Measurements from ENCODE around the gene NUMB.

Gene NUMB

DNA sequence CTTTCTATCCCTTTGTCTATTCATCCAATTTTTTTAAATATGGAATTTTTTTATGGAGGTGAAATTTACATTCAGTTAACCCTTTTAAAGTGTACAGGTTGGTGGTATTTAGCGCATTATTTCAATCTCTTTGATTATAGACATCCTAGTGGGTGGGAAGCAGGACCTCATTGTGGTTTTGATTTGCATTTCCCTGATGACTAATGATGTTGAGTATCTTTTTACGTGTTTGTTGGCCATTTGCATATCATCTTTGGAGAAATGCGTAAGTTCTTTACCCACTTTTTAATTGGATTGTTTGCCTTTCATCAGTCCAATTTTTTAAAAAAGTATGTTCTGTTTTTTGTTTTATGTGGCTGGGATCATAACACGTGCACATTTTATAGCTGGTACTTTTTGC is 200.3 kb downstream of the NUMB start:
- no peak for DNase-seq

DNA sequence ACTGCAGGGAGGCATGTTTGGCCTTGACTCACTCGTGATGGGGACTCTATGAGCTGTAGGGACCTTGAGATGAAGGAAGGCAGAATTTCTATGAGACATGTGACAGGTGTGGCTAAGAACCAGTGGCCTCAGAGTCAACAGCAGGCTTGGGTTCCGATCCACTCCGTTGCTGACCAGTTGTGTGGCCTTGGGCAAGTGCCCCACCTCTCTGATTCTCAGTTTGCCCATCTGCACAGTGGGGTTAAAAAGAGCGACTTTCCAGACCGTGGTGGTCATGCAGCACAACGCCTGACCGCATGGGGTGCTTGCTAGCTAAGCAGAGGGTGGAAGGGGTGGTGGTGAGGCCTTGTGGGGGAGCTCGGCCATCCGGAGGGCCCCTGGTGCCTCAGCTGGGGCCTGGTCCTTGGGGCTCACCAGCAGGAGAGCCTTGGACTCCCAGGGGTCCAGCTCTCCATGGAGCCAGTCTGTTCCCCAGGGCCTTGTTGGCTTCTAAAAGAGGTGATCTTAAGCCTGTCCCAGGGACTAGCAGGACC is 202.6 kb downstream of the NUMB start:
- DNase-seq = no peak

DNA sequence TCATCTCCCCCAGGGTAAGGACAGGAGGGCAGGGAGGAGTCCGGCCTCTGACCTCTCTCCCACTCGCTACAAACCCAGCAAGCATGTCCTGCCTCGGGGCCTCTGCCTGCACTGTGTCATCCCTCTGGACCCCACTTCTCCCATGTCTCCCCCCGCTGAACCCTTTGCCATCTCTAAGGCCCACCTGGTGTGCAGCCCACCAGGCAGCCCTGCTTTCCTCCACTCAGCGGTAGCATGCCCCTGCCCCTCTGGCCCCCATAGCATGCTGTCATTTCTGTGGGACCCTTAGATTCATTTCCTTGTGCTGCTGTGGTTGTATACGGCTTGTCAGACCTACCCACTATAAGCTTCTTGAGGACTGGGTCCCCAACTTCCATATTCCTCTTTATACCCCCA is 203.3 kb downstream of the NUMB start:
- no peak for DNase-seq

DNA sequence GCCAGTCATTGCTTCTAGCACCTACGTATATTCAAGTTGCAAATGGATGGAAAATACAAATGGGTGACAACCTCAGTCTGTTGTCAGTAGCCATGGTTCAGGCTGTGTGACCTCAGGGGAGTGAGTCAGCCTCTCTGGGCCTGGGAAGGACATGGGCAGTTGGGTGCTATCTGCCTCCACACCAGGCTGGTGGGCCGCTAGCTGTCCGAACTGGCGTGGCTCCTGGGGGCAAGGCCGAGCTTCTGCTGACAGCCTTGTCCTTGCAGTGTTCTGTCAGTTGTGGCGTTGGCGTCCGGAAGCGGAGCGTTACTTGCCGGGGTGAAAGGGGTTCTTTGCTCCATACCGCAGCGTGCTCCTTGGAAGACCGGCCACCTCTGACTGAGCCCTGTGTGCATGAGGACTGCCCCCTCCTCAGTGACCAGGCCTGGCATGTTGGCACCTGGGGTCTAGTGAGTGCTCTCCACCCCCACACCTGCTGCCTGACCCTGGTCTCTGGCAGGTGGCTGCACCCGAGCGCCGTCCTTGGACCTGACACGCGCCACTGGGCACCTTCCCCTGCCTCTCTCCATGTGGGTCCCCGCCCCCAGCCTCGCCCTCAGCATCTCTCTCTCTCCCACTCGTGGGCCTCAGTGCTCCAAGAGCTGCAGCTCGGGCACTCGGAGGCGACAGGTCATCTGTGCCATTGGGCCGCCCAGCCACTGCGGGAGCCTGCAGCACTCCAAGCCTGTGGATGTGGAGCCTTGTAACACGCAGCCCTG is 203.9 kb downstream of the NUMB start:
- no peak for DNase-seq

DNA sequence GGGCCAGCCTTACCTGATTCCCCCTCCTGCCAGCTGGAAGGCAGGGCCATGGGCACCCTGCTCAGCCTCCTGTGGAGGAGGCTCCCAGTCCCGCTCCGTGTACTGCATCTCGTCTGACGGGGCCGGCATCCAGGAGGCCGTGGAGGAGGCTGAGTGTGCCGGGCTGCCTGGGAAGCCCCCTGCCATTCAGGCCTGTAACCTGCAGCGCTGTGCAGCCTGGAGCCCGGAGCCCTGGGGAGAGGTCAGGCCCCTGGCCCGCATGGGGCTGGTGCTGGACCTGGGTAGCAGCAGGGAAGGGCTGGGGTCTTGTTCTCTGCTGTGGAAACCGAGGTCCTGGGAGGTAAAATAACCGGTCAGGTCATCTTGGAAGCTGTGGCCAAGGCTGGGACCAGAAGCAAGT is 204.6 kb downstream of the NUMB start:
- no peak for DNase-seq

DNA sequence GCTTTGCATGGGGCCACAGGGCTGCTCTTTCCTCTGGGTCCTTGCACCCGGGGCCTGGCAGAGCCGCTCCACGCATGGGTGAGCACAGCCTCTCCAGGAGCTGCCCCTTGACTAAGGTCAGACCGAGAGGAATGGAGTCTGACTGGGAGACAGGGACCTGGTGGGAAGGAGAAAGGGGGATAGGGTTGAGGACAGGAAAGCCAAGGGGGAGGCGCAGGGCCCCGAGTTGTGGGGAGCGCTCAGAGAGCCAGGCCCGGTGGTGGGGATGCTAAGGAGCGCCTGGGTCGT is 205.1 kb downstream of the NUMB start:
- no peak for DNase-seq

DNA sequence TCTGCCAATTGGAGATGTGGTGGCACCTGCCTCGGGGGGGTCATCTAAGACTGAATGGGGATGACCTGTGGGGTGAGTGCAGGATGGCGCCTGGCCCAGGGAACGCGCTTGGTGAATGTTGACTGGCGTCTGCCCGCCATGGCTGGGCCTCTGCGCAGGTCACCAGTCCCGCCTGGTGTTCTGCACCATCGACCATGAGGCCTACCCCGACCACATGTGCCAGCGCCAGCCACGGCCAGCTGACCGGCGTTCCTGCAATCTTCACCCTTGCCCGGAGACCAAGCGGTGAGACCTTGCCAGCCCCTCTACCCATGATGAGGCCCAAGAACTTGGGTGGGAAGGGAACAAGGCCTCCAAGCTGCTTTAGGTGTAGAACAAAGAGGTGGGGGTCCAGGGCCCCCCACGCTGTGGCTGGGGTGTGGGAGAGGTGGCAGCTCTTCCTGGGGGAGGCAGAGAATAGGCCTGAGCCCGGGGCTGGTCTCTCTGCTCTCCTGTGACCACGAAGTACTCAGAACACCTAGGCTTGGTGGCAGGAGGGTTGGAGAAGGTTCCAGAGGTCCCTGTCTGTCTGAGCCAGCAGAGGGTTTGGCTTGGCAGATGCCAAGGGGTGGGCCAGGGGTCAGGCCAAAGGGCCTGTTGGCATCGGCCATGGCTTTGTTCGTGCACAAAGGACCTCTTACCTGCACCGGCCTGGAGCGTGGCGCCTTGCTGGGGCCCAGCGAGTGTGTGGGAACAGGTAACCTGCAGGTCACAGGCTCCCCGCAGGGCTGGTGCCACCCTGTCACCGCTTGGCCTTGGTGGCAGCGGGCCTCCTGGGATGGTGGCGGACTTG is 205.6 kb downstream of the NUMB start:
- no peak for DNase-seq

DNA sequence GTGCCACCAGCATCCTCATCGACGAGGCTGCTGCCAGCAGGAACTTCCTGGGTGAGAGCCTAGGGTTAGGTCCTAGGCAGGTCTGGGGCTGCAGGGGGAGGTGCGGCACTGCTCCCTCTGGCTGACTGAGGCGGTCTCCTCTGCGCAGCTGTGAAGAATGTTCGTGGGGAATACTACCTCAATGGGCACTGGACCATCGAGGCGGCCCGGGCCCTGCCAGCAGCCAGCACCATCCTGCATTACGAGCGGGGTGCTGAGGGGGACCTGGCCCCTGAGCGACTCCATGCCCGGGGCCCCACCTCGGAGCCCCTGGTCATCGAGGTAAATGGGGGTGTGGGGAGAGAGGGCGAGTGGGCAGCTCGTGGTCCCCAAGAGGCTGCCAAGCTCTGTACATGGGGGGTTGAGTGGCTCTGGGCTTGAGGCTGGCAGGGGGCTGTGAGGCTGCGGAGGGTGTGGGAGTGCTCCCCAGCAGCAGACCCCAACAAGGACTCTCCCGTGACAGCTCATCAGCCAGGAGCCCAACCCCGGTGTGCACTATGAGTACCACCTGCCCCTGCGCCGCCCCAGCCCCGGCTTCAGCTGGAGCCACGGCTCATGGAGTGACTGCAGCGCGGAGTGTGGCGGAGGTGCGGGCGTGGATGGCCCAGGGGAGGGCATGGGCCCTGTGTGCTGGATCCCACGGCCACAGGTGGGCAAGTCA is 206.7 kb downstream of the NUMB start:
- no peak for DNase-seq

DNA sequence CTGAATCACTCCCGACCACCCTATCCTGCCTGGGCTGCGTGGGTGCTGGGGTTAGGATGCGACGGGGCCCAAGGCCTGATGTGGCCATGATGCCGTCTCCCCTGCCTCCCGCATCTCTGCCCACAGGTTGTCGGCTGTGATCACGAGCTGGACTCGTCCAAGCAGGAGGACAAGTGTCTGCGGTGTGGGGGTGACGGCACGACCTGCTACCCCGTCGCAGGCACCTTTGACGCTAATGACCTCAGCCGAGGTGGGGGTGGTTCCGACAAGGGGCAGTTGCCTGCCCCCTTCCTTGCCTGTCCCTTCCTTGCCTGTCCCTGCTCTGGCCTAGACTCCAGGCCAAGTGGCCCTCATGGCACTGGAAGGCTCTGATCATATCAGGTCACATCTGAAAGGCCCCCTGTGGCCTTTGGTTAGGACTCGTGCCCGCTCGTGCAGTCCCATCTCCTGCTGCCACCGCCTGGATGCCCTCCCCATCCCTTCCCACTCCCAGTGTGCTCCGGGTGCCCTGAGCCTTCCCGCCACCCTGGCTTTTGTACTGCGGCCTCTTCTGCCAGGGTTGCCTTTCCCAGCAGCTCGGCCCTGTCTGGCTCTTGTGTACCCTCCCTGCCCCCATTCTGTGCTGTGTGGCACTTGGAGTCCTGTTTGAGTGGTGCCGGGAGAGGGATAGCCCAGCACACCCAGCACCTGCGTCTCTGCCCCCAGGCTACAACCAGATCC is 207.4 kb downstream of the NUMB start:
- DNase-seq = no peak

DNA sequence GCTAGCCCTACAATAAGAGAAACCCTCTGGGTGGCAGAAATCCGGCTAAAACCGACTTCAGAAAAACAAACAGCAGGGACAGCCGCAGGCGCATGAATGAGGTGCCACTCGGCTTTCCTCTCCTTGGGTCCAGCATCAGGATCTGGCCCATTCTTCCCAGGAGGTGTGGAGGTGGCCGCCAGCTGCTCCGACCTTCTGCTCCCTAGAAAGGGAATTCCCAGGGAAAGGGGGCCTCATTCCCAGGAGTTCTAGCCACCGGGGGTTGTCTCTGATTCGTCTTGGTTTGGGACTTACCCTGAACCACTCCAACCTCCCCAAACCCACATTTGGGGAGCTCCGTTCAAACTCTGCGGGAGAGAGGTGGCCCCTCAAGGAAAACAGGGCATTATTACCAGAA is 208.0 kb downstream of the NUMB start:
- DNase-seq = no peak

DNA sequence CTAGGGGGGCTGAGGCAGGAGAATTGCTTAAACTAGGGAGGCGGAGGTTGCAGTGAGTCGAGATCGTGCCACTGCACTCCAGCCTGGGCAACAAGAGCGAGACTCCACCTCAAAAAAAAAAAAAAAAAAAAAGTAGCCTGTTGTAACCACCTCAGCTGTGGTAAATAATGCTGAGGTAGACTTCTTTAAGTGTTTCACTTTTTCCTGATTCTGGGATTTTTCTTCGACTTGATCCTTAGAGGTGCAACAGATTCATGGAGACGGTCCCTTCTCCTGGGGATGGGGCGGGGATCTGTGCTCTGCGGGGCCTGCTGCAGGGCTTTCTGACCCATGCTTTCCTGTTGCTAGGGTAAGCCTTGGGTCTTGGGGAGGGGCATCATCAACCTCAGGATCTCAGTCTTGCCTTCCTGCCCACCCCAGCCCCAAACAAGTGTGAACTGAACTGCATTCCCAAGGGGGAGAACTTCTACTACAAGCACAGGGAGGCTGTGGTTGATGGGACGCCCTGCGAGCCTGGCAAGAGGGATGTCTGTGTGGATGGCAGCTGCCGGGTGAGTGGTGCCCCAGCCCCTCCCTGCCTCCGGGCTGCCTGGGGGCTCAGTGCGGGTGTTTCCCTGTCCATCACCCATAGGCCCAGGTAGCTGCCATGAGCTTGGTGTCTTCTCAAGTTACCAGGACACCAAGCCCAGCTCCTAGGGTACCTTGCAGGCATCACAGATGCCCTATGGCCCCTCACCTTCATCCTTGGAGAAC is 208.6 kb downstream of the NUMB start:
- no peak for DNase-seq

DNA sequence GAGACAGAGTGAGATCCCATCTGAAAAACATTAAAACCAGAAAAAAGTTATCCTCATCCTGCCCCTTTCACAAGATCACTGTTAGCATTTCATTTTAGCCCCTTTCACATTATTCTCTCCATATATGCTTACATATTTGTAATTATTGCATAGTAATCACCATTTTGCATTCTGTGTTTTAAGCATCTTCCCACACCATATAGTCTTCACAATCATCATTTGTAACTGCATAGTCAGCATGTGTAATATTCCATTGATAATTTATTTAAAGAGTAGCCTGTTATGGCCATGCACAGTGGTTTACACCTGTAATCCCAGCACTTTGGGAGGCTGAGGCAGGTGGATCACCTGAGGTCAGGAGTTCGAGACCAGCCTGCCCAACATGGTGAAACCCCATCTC is 209.2 kb downstream of the NUMB start:
- DNase-seq = no peak

DNA sequence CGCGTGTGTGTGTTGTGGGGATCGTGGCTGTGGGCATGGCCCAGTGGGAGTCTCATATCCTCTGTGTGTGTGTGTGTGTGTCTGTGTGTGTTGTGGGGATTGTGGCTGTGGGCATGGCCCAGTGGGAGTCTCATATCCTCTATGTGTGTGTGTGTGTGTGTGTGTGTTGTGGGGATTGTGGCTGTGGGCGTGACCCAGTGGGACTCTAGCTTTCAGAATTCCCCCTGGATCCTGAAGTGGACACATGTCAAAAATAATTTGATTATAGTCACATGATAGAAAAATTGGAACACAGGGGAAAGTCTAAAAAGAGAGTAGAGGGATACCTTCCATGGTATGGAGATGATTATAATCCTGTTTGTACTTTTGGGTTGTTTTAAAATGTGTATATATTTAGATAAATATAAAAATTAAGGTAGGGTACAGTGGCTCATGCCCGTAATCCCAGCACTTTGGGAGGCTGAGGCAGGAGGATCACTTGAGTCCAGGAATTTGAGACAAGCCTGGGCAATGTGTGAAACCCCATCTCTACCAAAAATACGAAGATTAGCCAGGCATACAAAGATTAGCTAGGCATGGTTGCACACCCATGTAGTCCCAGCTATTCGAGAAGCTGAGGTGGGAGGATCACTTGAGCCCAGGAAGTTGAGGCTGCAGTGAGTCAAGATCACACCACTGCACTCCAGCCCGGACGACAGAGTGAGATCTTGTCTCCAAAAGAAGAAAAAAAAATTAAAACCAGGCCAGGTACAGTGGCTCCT is 210.1 kb downstream of the NUMB start:
- no peak for DNase-seq

DNA sequence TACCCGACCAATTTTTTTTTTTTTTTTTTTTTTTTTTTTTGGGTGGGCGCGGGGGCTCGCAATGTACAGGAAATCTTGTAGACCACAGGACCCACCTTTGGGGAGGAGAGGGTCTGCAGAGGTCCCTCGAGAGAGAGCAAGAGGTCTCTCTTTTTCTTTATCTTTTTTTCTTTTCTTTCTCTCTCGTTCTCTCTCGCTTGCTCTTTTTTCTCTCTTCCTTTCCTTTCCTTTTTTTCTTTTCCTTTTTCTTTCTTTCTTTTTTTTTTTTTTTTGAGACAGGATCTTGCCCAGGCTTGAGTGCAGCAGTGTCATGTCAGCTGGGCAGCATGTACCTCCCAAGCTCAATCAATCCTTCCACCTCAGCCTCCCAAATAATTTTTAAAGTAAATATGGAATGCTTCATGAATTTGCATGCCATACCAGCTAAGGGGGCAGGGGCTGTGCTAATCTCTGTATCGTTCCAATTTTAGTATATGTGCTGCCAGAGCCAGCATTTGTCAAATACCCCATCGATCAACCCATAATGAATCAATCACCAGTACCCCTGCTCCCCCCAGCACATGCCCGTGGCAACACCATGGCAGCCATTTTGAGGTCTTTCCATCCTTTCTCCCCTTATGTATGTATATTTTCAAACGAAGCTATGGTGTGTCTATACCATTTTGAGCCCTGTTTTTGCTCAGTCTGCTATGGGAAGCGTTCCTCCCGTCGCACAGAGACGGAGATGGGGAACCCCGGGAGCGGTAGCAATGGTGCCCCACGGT is 211.8 kb downstream of the NUMB start:
- no peak for DNase-seq

DNA sequence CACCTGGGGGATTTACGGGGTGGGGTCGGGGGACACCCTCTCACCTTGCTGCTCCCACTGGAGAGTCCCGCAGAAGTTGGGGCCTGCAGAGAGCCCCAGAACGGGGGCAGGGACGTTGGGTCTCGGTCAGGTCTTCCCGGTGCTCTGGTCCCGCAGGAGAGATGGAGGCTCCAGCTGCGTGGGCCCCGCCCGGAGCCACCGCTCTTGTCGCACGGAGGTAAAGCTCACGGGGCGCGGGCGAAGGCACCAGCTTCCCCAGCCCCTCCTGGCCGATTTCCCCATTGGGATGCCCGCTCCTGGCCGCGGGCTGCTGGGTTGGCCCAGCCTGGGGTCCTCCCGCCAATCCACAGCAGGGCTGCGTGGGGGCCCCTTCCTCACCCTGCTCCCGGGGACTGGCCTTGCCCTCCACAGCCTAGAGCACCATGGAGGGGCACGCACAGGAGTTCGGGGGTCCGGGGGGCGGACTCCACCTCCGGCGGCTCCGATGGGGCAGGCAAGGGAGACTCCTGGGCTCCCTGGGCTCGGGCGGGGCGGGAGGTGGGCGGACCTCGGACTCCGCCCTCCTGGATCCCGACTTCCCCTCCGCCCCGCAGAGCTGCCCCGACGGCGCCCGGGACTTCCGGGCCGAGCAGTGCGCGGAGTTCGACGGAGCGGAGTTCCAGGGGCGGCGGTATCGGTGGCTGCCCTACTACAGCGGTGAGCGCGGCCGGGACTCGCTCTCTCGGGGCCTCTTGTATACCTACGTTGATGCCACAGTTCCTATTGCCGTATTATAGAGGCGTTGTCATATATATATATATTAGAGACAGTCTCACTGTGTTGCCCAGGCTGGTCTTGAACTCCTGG is 212.6 kb downstream of the NUMB start:
- peak; percentile 17 for DNase-seq

DNA sequence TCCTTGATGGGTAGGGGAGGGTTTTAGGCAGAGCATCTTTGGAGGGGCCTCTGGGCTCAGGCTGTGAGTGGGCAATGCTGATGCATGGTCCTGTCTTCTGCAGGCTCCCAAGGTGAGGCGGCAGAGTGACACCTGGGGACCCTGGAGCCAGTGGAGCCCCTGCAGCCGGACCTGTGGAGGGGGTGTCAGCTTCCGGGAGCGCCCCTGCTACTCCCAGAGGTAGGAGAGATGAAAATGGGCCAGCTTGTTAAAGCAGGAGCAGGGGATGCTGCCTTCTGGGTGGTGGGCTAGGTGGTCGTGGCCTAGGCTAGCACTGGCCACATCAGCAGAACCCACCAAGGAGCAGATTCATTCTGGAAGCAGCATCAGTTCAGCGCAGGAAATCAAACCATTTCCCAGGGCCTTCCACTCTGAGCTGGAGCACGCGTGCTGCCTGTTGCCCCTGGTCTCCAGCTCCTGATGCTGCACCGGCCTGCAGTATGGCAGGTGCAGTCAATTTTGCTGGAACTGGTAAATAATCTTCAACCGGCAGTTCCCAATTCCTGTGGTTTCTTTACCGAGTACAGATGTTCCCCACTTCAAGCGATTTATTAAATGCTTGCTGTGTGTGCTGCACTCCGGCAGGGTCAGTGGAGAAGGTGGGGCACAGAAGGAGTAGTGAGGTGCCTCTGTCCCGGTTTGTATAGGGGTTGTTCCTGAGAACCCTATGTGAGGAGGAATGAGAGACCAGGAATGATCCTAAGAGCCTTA is 213.6 kb downstream of the NUMB start:
- no peak for DNase-seq

DNA sequence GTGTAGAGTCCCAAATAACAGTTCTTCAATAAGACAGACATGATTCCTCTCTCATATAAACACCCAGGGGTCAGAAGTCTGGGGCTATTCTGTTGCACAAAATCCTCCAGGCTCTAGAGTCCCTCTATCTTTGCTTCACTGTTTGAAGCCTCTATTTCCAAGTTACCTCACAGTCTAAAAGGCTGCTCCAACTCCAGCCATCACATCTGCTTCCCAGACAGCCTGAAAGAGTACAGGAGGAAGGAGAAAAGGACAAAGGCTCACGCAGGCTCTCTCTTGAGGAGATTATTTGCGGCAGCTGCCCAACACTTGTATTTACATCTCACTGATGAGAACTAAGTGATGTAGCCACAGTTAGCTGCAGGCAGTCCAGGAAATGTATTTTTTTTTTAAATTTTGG is 214.6 kb downstream of the NUMB start:
- DNase-seq = no peak

DNA sequence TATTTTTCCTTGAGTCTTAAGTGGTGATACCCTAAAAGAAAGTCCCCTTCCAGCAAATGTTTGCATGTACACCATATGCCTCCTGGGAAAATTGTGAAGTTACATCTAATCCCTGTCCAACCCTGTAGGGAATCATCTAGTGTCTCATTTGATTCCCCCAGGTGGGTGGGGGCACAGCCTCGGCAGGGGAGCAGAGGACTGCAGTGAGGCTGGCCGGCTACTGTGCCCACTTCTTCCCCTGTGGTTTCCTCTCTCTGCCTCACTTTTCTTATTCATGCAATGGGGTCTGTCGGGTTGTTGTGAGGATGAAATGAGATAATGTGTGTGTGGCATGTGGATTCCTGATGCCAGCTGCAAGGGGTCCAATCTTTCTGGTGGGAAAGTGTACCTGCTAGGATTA is 215.0 kb downstream of the NUMB start:
- DNase-seq = no peak

DNA sequence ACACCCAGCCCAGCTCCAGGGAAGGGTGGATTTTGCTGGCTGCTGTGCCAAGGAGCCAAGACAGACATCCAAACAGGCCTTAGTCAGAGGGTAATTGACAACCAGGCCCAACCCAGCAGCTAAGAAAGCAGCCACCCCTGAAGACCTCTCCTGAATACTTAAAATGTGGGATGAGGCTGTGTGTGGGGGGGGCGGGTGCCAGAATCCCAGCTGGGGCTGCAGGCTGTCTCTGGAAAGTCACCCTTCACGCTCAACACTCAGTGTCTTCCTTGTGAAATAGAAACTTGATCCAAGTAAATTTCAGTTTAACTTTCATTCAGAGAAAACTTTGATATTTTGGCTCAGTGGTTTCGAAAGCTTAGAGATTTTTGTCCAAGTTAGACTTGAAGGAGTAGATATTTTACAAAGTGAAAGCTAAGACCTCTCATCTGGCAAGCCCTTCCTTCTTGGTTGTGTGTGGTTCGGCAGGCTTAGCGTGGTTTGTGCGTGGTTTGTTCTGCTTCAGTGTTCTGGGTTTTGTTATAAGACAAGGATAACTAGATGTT is 215.9 kb downstream of the NUMB start:
- no peak for DNase-seq

Measured in activated T-cell treated with anti-CD3 and anti-CD28 coated beads for 4 hours (primary cell).